Measurements from ENCODE around the gene KRTAP5-7.
A peak's percentile ranks its signal among the peaks of the same experiment; 100 is the strongest.
"Not testable (repeated sequence)": the region's sequence is repeated elsewhere in the genome, so short reads cannot be mapped to it uniquely, and the experiment has no call there.

The KRTAP5-7 gene, protein sequence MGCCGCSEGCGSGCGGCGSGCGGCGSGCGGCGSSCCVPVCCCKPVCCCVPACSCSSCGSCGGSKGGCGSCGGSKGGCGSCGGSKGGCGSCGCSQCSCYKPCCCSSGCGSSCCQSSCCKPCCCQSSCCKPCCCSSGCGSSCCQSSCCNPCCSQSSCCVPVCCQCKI

DNA sequence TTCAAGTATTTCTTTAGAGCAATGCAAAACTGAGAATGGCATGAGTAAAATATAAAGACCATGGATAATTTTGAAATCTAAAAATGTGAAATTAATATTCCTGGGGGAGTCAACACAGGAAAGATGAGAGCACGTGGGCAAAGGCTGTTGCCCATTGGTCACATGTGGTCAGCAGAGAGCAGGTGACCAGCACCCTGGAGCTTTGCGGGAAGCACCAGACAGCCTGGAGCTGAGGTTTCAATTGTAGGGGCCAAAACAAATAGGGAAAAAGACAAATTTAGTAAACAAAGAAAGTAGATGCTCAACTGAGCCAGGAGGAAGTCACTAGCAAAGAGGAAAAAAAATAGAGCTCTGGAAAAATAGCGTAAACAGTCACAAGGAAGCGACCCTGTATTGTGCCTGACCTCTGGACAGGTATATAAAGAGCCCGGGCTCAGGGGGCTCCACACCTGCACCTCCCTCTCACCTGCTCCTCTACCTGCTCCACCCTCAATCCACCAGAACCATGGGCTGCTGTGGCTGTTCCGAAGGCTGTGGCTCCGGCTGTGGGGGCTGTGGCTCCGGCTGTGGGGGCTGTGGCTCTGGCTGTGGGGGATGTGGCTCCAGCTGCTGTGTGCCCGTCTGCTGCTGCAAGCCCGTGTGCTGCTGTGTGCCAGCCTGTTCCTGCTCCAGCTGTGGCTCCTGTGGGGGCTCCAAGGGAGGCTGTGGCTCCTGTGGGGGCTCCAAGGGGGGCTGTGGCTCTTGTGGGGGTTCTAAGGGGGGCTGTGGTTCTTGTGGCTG lies at the start of gene KRTAP5-7:
KRTAP5-7 (plus strand) TSS at position 472 of the 780 bp plus-strand sequence; CDS start at position 506, 34 bp downstream.
- H3K27ac ChIP-seq (ENCODE audit: low read length); H3K9me3 ChIP-seq (ENCODE audit: control insufficient read depth, insufficient read depth, low read length); H3K4me3 ChIP-seq (ENCODE audit: low read length); DNase-seq (ENCODE audit: low read depth, low spot score); H3K27me3 ChIP-seq (ENCODE audit: control insufficient read depth, insufficient read depth, low read length); H3K4me1 ChIP-seq (ENCODE audit: control insufficient read depth, insufficient read depth, low read length); H3K36me3 ChIP-seq (ENCODE audit: control insufficient read depth, insufficient read depth, low read length): not testable (repeated sequence)
- WGBS (ENCODE audit: insufficient coverage, insufficient read length), result no CpG with 5 or more reads among the region's 10 CpGs

DNA sequence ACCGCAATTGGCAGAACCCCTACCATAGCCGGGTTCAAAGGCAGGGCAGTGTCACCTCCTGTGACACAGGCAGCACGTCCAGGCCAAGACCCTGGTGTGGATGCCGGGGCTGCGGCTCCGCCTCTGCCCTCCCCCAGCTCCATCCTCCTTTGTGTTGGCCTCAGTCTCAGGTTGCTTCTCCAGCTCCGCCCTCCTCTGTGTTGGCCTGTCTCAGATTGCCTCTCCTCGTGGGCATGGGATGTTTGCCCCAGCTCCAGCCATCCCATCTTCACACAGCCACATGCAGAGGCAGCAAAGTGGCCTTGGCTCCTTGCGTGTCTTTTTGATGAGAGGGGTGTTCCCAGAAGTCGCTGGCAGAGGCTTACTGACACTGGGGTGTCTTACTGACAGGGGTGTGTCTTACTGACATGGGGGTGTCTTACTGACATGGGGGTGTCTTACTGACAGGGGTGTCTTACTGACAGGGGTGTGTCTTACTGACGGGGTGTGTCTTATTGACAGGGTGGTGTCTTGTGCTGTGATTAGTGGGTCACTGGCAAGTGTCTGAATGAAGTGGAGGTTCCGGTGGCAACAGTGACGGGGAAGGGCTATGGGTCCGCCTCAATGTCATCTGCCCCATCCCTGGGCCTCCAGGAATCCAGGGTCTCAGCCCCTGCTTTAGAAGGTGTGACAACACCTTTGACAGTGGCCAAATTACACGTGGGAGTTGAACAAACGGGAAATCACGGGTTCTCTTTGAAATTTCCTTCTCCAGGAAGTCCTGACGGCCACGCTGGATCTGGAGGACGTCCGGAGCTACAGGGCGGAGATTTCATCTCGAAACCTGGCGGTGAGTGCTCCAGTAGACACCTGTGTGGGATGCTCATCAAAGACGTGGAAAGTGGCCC lies 49.2 kb upstream of the KRTAP5-7 start:
- WGBS (ENCODE audit: insufficient coverage, insufficient read length), result no CpG with 5 or more reads among the region's 25 CpGs
- no peaks in the 10 kb centered on the region for H3K27me3 ChIP-seq (ENCODE audit: control insufficient read depth, insufficient read depth, low read length)
- peak; percentile 22 for DNase-seq (ENCODE audit: low read depth, low spot score)
- no peaks in the 10 kb centered on the region for H3K9me3 ChIP-seq (ENCODE audit: control insufficient read depth, insufficient read depth, low read length)
- H3K4me3 ChIP-seq (ENCODE audit: low read length), result no peak overlapping the region
- H3K4me1 ChIP-seq (ENCODE audit: control insufficient read depth, insufficient read depth, low read length), result no peaks in the 10 kb centered on the region
- H3K27ac ChIP-seq (ENCODE audit: low read length), result no peak overlapping the region
- peaks cover 25% of the 10 kb centered on the region for H3K36me3 ChIP-seq (ENCODE audit: control insufficient read depth, insufficient read depth, low read length)

DNA sequence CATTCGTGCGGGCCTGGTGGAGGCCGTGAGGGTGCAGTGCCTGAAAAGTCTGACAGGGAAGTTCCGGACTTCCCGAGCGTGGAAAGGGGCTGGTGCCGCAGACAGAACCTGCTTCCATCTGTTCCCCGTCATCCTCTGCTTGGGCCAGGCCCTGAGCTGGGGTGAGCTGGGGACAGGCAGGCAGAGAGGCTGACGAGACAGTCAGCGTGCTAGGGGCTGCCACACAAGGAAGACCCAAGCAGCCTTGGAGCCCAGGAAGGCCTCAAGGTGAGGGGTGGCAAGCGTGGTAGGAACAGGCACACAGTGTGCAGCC lies 48.6 kb upstream of the KRTAP5-7 start:
- H3K4me1 ChIP-seq (ENCODE audit: control insufficient read depth, insufficient read depth, low read length), result no peaks in the 10 kb centered on the region
- DNase-seq (ENCODE audit: low read depth, low spot score), result no peak
- no peaks in the 10 kb centered on the region for H3K27me3 ChIP-seq (ENCODE audit: control insufficient read depth, insufficient read depth, low read length)
- no peaks in the 10 kb centered on the region for H3K9me3 ChIP-seq (ENCODE audit: control insufficient read depth, insufficient read depth, low read length)
- peaks cover 22% of the 10 kb centered on the region for H3K36me3 ChIP-seq (ENCODE audit: control insufficient read depth, insufficient read depth, low read length)
- H3K4me3 ChIP-seq (ENCODE audit: low read length), result no peak overlapping the region; the same call in 1 of the 2 replicates
- no CpG with 5 or more reads among the region's 11 CpGs for WGBS (ENCODE audit: insufficient coverage, insufficient read length)
- no peak overlapping the region for H3K27ac ChIP-seq (ENCODE audit: low read length)

DNA sequence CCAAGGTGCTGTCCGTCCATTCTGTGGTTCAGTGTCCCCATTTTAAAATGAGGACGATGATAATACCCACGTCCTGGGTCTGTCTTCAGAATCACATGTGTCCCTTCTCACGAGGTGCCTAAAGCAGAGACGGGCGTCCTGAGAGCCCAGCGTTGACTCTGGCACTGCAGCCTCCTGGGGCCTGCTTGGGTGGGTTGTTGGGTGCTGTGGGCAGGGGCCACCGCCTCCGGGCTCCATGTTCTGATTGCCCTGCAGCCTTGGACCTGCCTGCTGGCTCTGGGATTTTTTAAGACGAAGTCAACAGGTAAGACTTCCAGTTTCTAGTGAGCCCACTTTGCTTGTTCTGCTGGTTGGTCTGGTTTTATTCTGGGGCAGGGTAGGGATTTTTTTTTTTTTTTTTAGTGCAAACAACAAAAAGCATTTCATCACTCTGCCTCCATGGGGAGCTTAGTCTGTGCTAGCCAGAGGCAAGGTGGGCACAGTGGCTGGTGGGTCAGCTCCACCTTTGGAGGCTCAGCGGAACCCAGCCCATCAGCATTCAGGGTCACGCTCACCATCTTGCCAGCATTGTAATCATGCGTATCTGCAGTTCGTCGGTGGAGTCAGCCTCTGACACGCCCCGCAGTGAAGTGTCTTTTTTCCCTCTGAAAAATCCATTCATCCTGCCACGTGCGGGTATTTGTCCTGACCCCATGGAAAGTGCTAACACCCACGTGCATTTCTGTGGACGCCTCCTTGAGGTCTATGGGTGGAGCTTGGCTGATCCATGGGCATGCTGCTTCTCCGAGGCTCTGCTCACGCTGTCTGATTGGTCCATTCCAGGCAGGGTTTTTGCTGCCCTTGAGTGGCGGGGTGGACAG lies 45.7 kb upstream of the KRTAP5-7 start:
- no peaks in the 10 kb centered on the region for H3K4me1 ChIP-seq (ENCODE audit: control insufficient read depth, insufficient read depth, low read length)
- H3K27me3 ChIP-seq (ENCODE audit: control insufficient read depth, insufficient read depth, low read length), result no peaks in the 10 kb centered on the region
- peaks cover 28% of the 10 kb centered on the region; the same call in 1 of the 2 replicates for H3K36me3 ChIP-seq (ENCODE audit: control insufficient read depth, insufficient read depth, low read length)
- WGBS (ENCODE audit: insufficient coverage, insufficient read length), result no CpG with 5 or more reads among the region's 24 CpGs
- no peak overlapping the region for H3K4me3 ChIP-seq (ENCODE audit: low read length)
- no peak overlapping the region for H3K27ac ChIP-seq (ENCODE audit: low read length)
- H3K9me3 ChIP-seq (ENCODE audit: control insufficient read depth, insufficient read depth, low read length), result no peaks in the 10 kb centered on the region
- no peak for DNase-seq (ENCODE audit: low read depth, low spot score)

DNA sequence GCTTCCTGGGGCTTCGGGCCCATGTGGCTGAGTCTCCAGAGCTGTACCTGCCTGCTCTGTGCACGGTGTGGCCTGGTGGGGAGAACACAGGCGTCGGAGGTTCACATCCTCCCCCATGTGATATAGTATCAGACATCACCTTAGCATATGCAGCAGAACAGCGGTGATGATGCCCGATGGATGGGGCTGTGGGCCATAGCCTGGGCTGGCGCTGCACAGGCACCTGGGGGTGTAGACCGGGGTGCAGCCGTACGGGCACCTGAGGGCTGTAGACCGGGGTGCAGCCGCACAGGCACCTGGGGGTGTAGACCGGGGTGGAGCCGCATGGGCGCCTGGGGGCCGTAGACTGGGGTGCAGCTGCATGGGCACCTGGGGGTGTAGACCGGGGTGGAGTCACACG lies 44.9 kb upstream of the KRTAP5-7 start:
- Histone ChIP-seq H3K27me3 (ENCODE audit: control insufficient read depth, insufficient read depth, low read length) (no peaks in the 10 kb centered on the region), H3K9me3 (ENCODE audit: control insufficient read depth, insufficient read depth, low read length) (no peaks in the 10 kb centered on the region), H3K4me1 (ENCODE audit: control insufficient read depth, insufficient read depth, low read length) (no peaks in the 10 kb centered on the region), H3K27ac (ENCODE audit: low read length) (no peak overlapping the region), H3K4me3 (ENCODE audit: low read length) (no peak overlapping the region), H3K36me3 (ENCODE audit: control insufficient read depth, insufficient read depth, low read length) (peaks cover 27% of the 10 kb centered on the region; the same call in 1 of the 2 replicates)
- no peak for DNase-seq (ENCODE audit: low read depth, low spot score)
- WGBS (ENCODE audit: insufficient coverage, insufficient read length), result no CpG with 5 or more reads among the region's 18 CpGs

DNA sequence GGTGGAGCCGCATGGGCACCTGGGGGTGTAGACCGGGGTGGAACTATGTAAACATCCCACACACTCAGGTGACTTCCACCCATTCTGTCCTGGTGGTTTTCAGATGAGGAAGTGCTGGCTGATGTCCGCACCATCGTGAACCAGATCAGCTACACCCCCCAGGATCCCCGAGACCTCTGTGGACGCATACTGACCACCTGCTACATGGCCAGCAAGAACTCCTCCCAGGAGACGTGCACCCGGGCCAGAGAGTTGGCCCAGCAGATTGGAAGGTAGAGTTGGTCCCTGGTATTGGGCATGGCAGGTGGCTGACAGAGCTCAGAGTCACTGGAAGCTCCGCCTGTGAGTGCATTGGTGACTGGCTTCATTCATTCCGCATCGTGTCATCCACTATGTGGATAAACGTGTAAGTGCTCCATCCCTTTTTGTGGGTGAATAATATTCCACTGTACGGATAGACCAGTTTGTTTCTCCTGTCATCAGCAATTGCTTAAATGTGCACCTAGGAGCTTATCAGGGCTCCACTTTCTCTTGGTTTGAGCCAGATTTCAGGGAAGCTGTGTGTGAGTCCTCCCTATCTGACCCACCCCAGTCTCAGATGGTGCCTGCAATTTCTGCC lies 44.2 kb upstream of the KRTAP5-7 start:
- no peak overlapping the region for H3K27ac ChIP-seq (ENCODE audit: low read length)
- no peak overlapping the region for H3K4me3 ChIP-seq (ENCODE audit: low read length)
- no peaks in the 10 kb centered on the region for H3K9me3 ChIP-seq (ENCODE audit: control insufficient read depth, insufficient read depth, low read length)
- H3K4me1 ChIP-seq (ENCODE audit: control insufficient read depth, insufficient read depth, low read length), result no peaks in the 10 kb centered on the region
- DNase-seq (ENCODE audit: low read depth, low spot score), result no peak
- no peaks in the 10 kb centered on the region for H3K27me3 ChIP-seq (ENCODE audit: control insufficient read depth, insufficient read depth, low read length)
- H3K36me3 ChIP-seq (ENCODE audit: control insufficient read depth, insufficient read depth, low read length), result peaks cover 27% of the 10 kb centered on the region; the same call in 1 of the 2 replicates
- whole genome bisulfite sequencing (ENCODE audit: insufficient coverage, insufficient read length), result no CpG with 5 or more reads among the region's 13 CpGs

DNA sequence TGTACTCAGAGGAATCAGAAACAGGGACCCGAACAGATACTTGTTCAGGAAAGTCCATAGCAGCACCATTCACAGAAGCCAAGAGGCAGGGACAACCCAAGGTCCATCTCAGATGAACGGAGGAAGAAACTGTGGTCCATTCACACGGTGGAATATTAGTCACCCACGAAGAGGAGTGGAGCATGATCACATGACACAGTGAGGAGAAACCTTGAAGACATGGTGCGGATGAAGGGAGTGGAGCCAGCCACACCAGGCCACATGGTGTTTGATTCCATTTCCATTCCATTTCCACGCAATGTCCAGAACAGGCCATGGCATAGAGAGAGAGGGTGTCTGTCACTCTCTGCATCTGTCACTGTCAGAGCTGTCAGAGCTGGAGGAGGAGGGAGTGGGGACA lies 43.4 kb upstream of the KRTAP5-7 start:
- H3K36me3 ChIP-seq (ENCODE audit: control insufficient read depth, insufficient read depth, low read length), result peaks cover 26% of the 10 kb centered on the region; the same call in 1 of the 2 replicates
- no peaks in the 10 kb centered on the region for H3K9me3 ChIP-seq (ENCODE audit: control insufficient read depth, insufficient read depth, low read length)
- no CpG with 5 or more reads among the region's 6 CpGs for WGBS (ENCODE audit: insufficient coverage, insufficient read length)
- DNase-seq (ENCODE audit: low read depth, low spot score), result no peak
- no peaks in the 10 kb centered on the region for H3K27me3 ChIP-seq (ENCODE audit: control insufficient read depth, insufficient read depth, low read length)
- no peak overlapping the region for H3K27ac ChIP-seq (ENCODE audit: low read length)
- H3K4me1 ChIP-seq (ENCODE audit: control insufficient read depth, insufficient read depth, low read length), result no peaks in the 10 kb centered on the region
- H3K4me3 ChIP-seq (ENCODE audit: low read length), result no peak overlapping the region

DNA sequence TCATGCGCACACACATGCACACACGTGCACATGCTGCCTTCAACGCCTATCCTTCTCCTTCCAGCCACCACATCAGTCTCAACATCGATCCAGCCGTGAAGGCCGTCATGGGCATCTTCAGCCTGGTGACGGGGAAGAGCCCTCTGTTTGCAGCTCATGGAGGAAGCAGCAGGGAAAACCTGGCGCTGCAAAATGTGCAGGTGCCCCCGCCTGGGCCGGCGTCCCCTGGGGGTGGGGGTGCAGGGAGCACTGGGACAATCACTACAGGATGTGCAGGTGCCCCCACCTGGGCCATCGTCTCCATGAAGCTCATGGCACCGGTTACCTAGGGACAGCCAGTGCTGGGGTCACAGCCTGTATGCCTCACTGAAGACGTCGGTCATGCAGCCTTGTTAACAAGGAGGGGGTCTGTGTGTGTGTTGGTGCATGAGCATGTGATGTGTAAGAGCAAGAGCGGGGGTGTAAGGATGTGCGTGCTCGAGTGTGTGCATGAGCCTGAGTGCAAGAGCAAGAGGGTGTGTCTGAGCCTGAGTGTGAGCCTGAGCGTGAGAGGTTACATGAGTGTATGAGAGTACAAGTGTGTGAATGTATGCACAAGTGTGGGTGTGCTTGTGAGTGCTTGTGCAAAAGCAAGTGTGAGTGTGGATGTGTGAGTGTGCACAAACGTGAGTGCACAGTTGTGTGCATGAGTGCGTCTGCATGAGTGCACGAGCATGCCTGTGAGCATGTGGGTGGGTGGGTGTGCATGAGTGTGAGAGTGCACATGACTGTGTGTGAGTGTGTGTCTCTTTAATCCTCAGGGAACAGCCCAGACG lies 42.6 kb upstream of the KRTAP5-7 start:
- no CpG with 5 or more reads among the region's 23 CpGs for WGBS (ENCODE audit: insufficient coverage, insufficient read length)
- no peak overlapping the region for H3K4me3 ChIP-seq (ENCODE audit: low read length)
- no peaks in the 10 kb centered on the region for H3K27me3 ChIP-seq (ENCODE audit: control insufficient read depth, insufficient read depth, low read length)
- H3K4me1 ChIP-seq (ENCODE audit: control insufficient read depth, insufficient read depth, low read length), result no peaks in the 10 kb centered on the region
- peaks cover 23% of the 10 kb centered on the region; the same call in 1 of the 2 replicates for H3K36me3 ChIP-seq (ENCODE audit: control insufficient read depth, insufficient read depth, low read length)
- DNase-seq (ENCODE audit: low read depth, low spot score), result no peak
- no peak overlapping the region for H3K27ac ChIP-seq (ENCODE audit: low read length)
- H3K9me3 ChIP-seq (ENCODE audit: control insufficient read depth, insufficient read depth, low read length), result no peaks in the 10 kb centered on the region

DNA sequence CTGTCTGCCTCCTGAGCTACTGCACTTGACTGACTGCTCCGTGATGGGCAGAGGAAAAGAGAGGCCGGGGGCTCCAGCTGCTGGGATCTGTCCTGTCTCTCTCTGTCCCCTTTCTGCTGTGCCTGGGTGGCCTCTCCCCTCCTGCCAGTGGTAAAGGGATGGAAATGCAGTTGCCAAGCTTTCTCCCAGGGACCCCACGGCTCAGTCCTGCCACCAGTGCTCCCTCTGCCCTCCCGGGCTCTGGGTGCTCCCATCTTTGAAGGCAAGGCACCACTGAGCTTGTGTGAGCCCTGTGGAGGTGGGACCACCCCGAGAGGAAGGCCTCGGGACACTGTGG lies 42.0 kb upstream of the KRTAP5-7 start:
- DNase-seq (ENCODE audit: low read depth, low spot score), result no peak
- Histone ChIP-seq H3K27ac (ENCODE audit: low read length) (no peak overlapping the region), H3K9me3 (ENCODE audit: control insufficient read depth, insufficient read depth, low read length) (no peaks in the 10 kb centered on the region), H3K27me3 (ENCODE audit: control insufficient read depth, insufficient read depth, low read length) (no peaks in the 10 kb centered on the region), H3K36me3 (ENCODE audit: control insufficient read depth, insufficient read depth, low read length) (peaks cover 23% of the 10 kb centered on the region; the same call in 1 of the 2 replicates), H3K4me1 (ENCODE audit: control insufficient read depth, insufficient read depth, low read length) (no peaks in the 10 kb centered on the region), H3K4me3 (ENCODE audit: low read length) (no peak overlapping the region)
- WGBS (ENCODE audit: insufficient coverage, insufficient read length), result no CpG with 5 or more reads among the region's 6 CpGs
